Large intestine (tissue), 3 donors: Measurements from ENCODE around the gene PHLDB2. TPM values are rescaled to one million over a fixed set of nuclear protein-coding genes. Genes with fewer than 3 reads are reported as not detected.
A peak's percentile ranks its signal among the peaks of the same experiment; 100 is the strongest.

Experiments used
- DNase-seq, 2 donors: peaks; one replicate each; pipeline versions ENCODE4 v3.0.0 to v3.0.0-alpha.2; 2013
- H3K27ac ChIP-seq: one replicate; pipeline ENCODE4 v1.5.1; 2013; ENCODE audit warnings: low read length
- H3K27me3 ChIP-seq: 2 replicates; pipeline ENCODE4 v1.6.1; 2013; ENCODE audit warnings: low read length; ENCODE audit not compliant: control insufficient read depth, insufficient read depth
- H3K36me3 ChIP-seq: 2 replicates; pipeline ENCODE4 v1.6.1; 2013; ENCODE audit warnings: low read length; ENCODE audit not compliant: control insufficient read depth, insufficient read depth
- H3K4me1 ChIP-seq: one replicate; pipeline ENCODE4 v1.6.1; 2013; ENCODE audit warnings: low read length; ENCODE audit not compliant: control insufficient read depth, insufficient read depth
- H3K4me3 ChIP-seq: one replicate; pipeline ENCODE4 v1.5.1; 2013; ENCODE audit warnings: low read length
- H3K9me3 ChIP-seq: one replicate; pipeline ENCODE4 v1.6.1; 2013; ENCODE audit warnings: mild to moderate bottlenecking, low read depth, low read length, moderate library complexity; ENCODE audit not compliant: control insufficient read depth
- WGBS: methylation state at CpG from one replicate; pipeline ENCODE4 v1.1.5; 2013; ENCODE audit warnings: low lambda C conversion rate; ENCODE audit not compliant: insufficient coverage; 5-methylcytosine and 5-hydroxymethylcytosine counted together
- polyA plus RNA-seq: library from polyadenylated mRNA; unstranded; fragments of 120-200 nt; gene quantifications from one replicate; pipeline ENCODE4 v1.2.1, GENCODE V29; 2013

PHLDB2 gene
- polyA plus RNA-seq, 1 donor = 22.2 TPM

GRCh38 chr3:111968319-111969054 lies 109.4 kb downstream of the PHLDB2 start:
- Histone ChIP-seq H3K27me3 (no peaks in the 10 kb centered on the region), H3K27ac (no peak overlapping the region), H3K4me3 (no peak overlapping the region), H3K36me3 (peaks cover 5% of the 10 kb centered on the region), H3K4me1 (peaks cover 4% of the 10 kb centered on the region), H3K9me3 (no peaks in the 10 kb centered on the region)
- no peak for DNase-seq
- 84% methylated on average over 3 of the region's 5 CpGs for WGBS

- 85% methylated on average over 3 of the region's 3 CpGs for WGBS
- Histone ChIP-seq H3K4me1 (peaks cover 4% of the 10 kb centered on the region), H3K9me3 (no peaks in the 10 kb centered on the region), H3K4me3 (no peak overlapping the region), H3K27me3 (no peaks in the 10 kb centered on the region), H3K27ac (no peak overlapping the region), H3K36me3 (peaks cover 3% of the 10 kb centered on the region)
- DNase-seq = no peak
Observed at GRCh38 chr3:111970376-111970775, 111.3 kb downstream of the PHLDB2 start.

- DNase-seq = no peak
- 86% methylated on average over 1 of the region's 11 CpGs for WGBS
- no peak overlapping the region for H3K27ac ChIP-seq
Observed at GRCh38 chr3:111971533-111972130, 112.6 kb downstream of the PHLDB2 start.

GRCh38 chr3:111972891-111973290 lies 113.8 kb downstream of the PHLDB2 start:
- WGBS = 100% methylated on average over 1 of the region's 3 CpGs
- DNase-seq = no peak
- H3K27me3 ChIP-seq = no peaks in the 10 kb centered on the region
- no peak overlapping the region for H3K27ac ChIP-seq
- no peaks in the 10 kb centered on the region for H3K9me3 ChIP-seq
- H3K36me3 ChIP-seq = peaks cover 2% of the 10 kb centered on the region
- H3K4me1 ChIP-seq = no peaks in the 10 kb centered on the region
- H3K4me3 ChIP-seq = no peak overlapping the region

More at GRCh38 chr3:111971533-111972130, 112.6 kb downstream of the PHLDB2 start:
- peaks cover 3% of the 10 kb centered on the region for H3K36me3 ChIP-seq
- peaks cover 4% of the 10 kb centered on the region for H3K4me1 ChIP-seq
- H3K9me3 ChIP-seq = no peaks in the 10 kb centered on the region
- H3K4me3 ChIP-seq = no peak overlapping the region
- H3K27me3 ChIP-seq = no peaks in the 10 kb centered on the region

GRCh38 chr3:111975131-111975530 lies 116.1 kb downstream of the PHLDB2 start:
- no peak for DNase-seq
- no peak overlapping the region for H3K27ac ChIP-seq
- 29% methylated on average over 1 of the region's 2 CpGs for WGBS
- no peaks in the 10 kb centered on the region for H3K27me3 ChIP-seq
- no peaks in the 10 kb centered on the region for H3K4me1 ChIP-seq
- H3K9me3 ChIP-seq = no peaks in the 10 kb centered on the region
- no peak overlapping the region for H3K4me3 ChIP-seq
- H3K36me3 ChIP-seq = no peaks in the 10 kb centered on the region

- DNase-seq = no peak
- Histone ChIP-seq H3K36me3 (no peaks in the 10 kb centered on the region), H3K9me3 (no peaks in the 10 kb centered on the region), H3K4me1 (no peaks in the 10 kb centered on the region), H3K27ac (no peak overlapping the region), H3K4me3 (no peak overlapping the region), H3K27me3 (no peaks in the 10 kb centered on the region)
- WGBS = 100% methylated on average over 1 of the region's 2 CpGs
Observed at GRCh38 chr3:111976254-111976653, 117.2 kb downstream of the PHLDB2 start.

- Histone ChIP-seq H3K9me3 (no peaks in the 10 kb centered on the region), H3K27ac (peak within 1 kb of the TSS; percentile 83), H3K4me1 (no peaks in the 10 kb centered on the region), H3K27me3 (no peaks in the 10 kb centered on the region), H3K4me3 (peak within 1 kb of the TSS; percentile 95), H3K36me3 (no peaks in the 10 kb centered on the region)
- no CpG with 5 or more reads among the region's 61 CpGs for WGBS
- peak; percentile 98 to 99 for DNase-seq
Observed at GRCh38 chr3:111978583-111979433, 119.7 kb downstream of the PHLDB2 start, which contains the start of gene ABHD10. Gene ABHD10 (plus strand): TSS chr3:111979026. CDS start chr3:111979062, 36 bp downstream.

- Histone ChIP-seq H3K27ac (peak overlapping the region; percentile 83), H3K9me3 (no peaks in the 10 kb centered on the region), H3K4me3 (peak overlapping the region; percentile 95), H3K27me3 (no peaks in the 10 kb centered on the region), H3K4me1 (no peaks in the 10 kb centered on the region), H3K36me3 (no peaks in the 10 kb centered on the region)
- no peak for DNase-seq
- 22% methylated on average over 3 of the region's 5 CpGs for WGBS
Observed at GRCh38 chr3:111979434-111980038, 120.5 kb downstream of the PHLDB2 start.

GRCh38 chr3:111980716-111981456 lies 121.8 kb downstream of the PHLDB2 start:
- no peaks in the 10 kb centered on the region for H3K36me3 ChIP-seq
- DNase-seq = no peak
- no peaks in the 10 kb centered on the region for H3K4me1 ChIP-seq
- no peak overlapping the region for H3K4me3 ChIP-seq
- WGBS = 90% methylated on average over 5 of the region's 10 CpGs
- no peaks in the 10 kb centered on the region for H3K27me3 ChIP-seq
- H3K9me3 ChIP-seq = no peaks in the 10 kb centered on the region
- no peak overlapping the region for H3K27ac ChIP-seq
